GM19240 (cell line): Measurements from ENCODE around the gene IER3IP1.
"Not testable (repeated sequence)": the region's sequence is repeated elsewhere in the genome, so short reads cannot be mapped to it uniquely, and the experiment has no call there.

Source experiments
- DNase-seq: peaks from one replicate; pipeline ENCODE4 v3.0.0; 2011; ENCODE audit warnings: low spot score; ENCODE audit not compliant: insufficient read length

Gene IER3IP1

GRCh38 chr18:47175898-47176575, at the start of gene IER3IP1:
Gene IER3IP1 (minus strand): TSS chr18:47176364. CDS start chr18:47176277, 87 bp downstream.
- DNase-seq: peak; percentile 59

GRCh38 chr18:47215554-47216138, 39.5 kb upstream of the IER3IP1 start:
- peak; percentile 11 for DNase-seq

- no peak for DNase-seq
Measured at GRCh38 chr18:47209171-47209570, 33.0 kb upstream of the IER3IP1 start.

GRCh38 chr18:47206945-47207637, 30.9 kb upstream of the IER3IP1 start:
- no peak for DNase-seq

GRCh38 chr18:47204908-47205522, 28.9 kb upstream of the IER3IP1 start:
- DNase-seq: peak; percentile 32

GRCh38 chr18:47203626-47204464, 27.7 kb upstream of the IER3IP1 start:
- no peak for DNase-seq

- DNase-seq: not testable (repeated sequence)
Measured at GRCh38 chr18:47195961-47196360, 19.8 kb upstream of the IER3IP1 start.

- DNase-seq: no peak
Measured at GRCh38 chr18:47191961-47192360, 15.8 kb upstream of the IER3IP1 start.

- DNase-seq: no peak
Measured at GRCh38 chr18:47187721-47188120, 11.6 kb upstream of the IER3IP1 start.

- no peak for DNase-seq
Measured at GRCh38 chr18:47184419-47185050, 8.4 kb upstream of the IER3IP1 start.

GRCh38 chr18:47182156-47182555, 6.0 kb upstream of the IER3IP1 start:
- DNase-seq: not testable (repeated sequence)

GRCh38 chr18:47180765-47181164, 4.6 kb upstream of the IER3IP1 start:
- no peak for DNase-seq

GRCh38 chr18:47179520-47179919, 3.4 kb upstream of the IER3IP1 start:
- no peak for DNase-seq

- no peak for DNase-seq
Measured at GRCh38 chr18:47175283-47175897, 774 bp downstream of the IER3IP1 start.

GRCh38 chr18:47174545-47175116, 1.5 kb downstream of the IER3IP1 start:
- no peak for DNase-seq

GRCh38 chr18:47172476-47172875, 3.7 kb downstream of the IER3IP1 start:
- no peak for DNase-seq

- DNase-seq: no peak
Measured at GRCh38 chr18:47168913-47169312, 7.3 kb downstream of the IER3IP1 start.

- no peak for DNase-seq
Measured at GRCh38 chr18:47168509-47168908, 7.7 kb downstream of the IER3IP1 start.

GRCh38 chr18:47166294-47166693, 9.9 kb downstream of the IER3IP1 start:
- no peak for DNase-seq

- no peak for DNase-seq
Measured at GRCh38 chr18:47163241-47163640, 12.9 kb downstream of the IER3IP1 start.
